Raji (cell line): ENCODE data around the gene SLAMF7.

ENCODE experiments used
- POLR2A ChIP-seq: IDR thresholded peaks from 2 replicates; pipeline ENCODE4 v1.6.1; 2011; ENCODE audit warnings: low read depth, low read length, control low read depth; ENCODE audit not compliant: insufficient read depth

SLAMF7 gene

GRCh38 chr1:160740133-160740688 is 1.2 kb downstream of the SLAMF7 start:
- TF ChIP-seq POLR2A: no peak

GRCh38 chr1:160741092-160741501 is 2.0 kb downstream of the SLAMF7 start:
- TF ChIP-seq POLR2A: no peak

- no peak for TF ChIP-seq POLR2A
These were observed 2.7 kb downstream of the SLAMF7 start for GRCh38 chr1:160741612-160742348.

- no peak for TF ChIP-seq POLR2A
These were observed 3.5 kb downstream of the SLAMF7 start for GRCh38 chr1:160742428-160743127.

- TF ChIP-seq POLR2A: no peak
These were observed 4.2 kb downstream of the SLAMF7 start for GRCh38 chr1:160743266-160743665.

- TF ChIP-seq POLR2A: no peak
These were observed 5.3 kb downstream of the SLAMF7 start for GRCh38 chr1:160744199-160744851.

- no peak for TF ChIP-seq POLR2A
These were observed 5.9 kb downstream of the SLAMF7 start for GRCh38 chr1:160744852-160745520.

GRCh38 chr1:160745551-160745950 is 6.5 kb downstream of the SLAMF7 start:
- TF ChIP-seq POLR2A: no peak

- TF ChIP-seq POLR2A: no peak
These were observed 7.9 kb downstream of the SLAMF7 start for GRCh38 chr1:160746836-160747500.

- no peak for TF ChIP-seq POLR2A
These were observed 8.7 kb downstream of the SLAMF7 start for GRCh38 chr1:160747717-160748116.

- TF ChIP-seq POLR2A: no peak
These were observed 9.3 kb downstream of the SLAMF7 start for GRCh38 chr1:160748181-160748877.

- no peak for TF ChIP-seq POLR2A
These were observed 9.8 kb downstream of the SLAMF7 start for GRCh38 chr1:160748878-160749269.

GRCh38 chr1:160750608-160751007 is 11.6 kb downstream of the SLAMF7 start:
- TF ChIP-seq POLR2A: no peak

- no peak for TF ChIP-seq POLR2A
These were observed 13.4 kb downstream of the SLAMF7 start for GRCh38 chr1:160752406-160752805.
